Measurements from ENCODE around the gene ANKRD13D. TPM values are rescaled to one million over a fixed set of nuclear protein-coding genes. Genes with fewer than 3 reads are reported as not detected.

Gene ANKRD13D
- total and polyA plus RNA-seq, 2 of the 8 experiments (the other 6 are each of a cell fraction or from before 2014, with no cell fraction given): 24.9 to 26.5 TPM

- 0 out of 2 replicates have a peak, but pooled peaks have one; percentile 24 for TF ChIP-seq ATF3 (IDR thresholded peaks at IDR 0.05; ENCODE audit: insufficient read depth, low read depth, low read length)
- TF ChIP-seq RAD21 (IDR thresholded peaks at IDR 0.05 in 1 of 2, conservative IDR thresholded peaks at IDR 0.05 in 1 of 2; ENCODE audit: low read depth in 2 of 2, low read length in 2 of 2): peak; percentile 65 to 76
- TF ChIP-seq TCF12 (IDR thresholded peaks at IDR 0.05; ENCODE audit: low read depth, low read length): no peak
- TF ChIP-seq ASH2L (IDR thresholded peaks at IDR 0.05; ENCODE audit: low read length): no peak
- TF ChIP-seq BRCA1 (IDR thresholded peaks at IDR 0.05; ENCODE audit: low read depth, low read length): no peak
- no peak for TF ChIP-seq NANOG (IDR thresholded peaks at IDR 0.05; ENCODE audit: insufficient read depth, low read depth, low read length, poor library complexity, severe bottlenecking)
- no peak for TF ChIP-seq CEBPB (IDR thresholded peaks at IDR 0.05; ENCODE audit: low read depth, low read length)
- no peak for TF ChIP-seq MAFK (IDR thresholded peaks at IDR 0.05; ENCODE audit: low read depth, low read length)
- TF ChIP-seq RNF2 (IDR thresholded peaks at IDR 0.05; ENCODE audit: borderline replicate concordance, low read depth, low read length, missing control alignments, poor library complexity, severe bottlenecking): no peak
- no peak for TF ChIP-seq CHD2 (IDR thresholded peaks at IDR 0.05; ENCODE audit: low read length)
- TF ChIP-seq ZNF274 (IDR thresholded peaks at IDR 0.05; ENCODE audit: borderline replicate concordance, extremely low read depth, low read length): no peak
- TF ChIP-seq YY1 (IDR thresholded peaks at IDR 0.05; ENCODE audit: low read depth, low read length): peak; percentile 36; the same call in 1 of the 2 replicates
These were observed 62.3 kb downstream of the ANKRD13D start (continued) for GRCh38 chr11:67351275-67352005.

Other genes starting within 250 kb of the ANKRD13D start
- 10.5 and 12.1 TPM in 2 replicates for gene RHOD, start 232.5 kb upstream of the ANKRD13D start, total RNA-seq (2021; fragmentation: NEBNext Ultra II Directional; extraction: Animal tissue kit (Norgen Biotek cat#: 25700))
- gene RHOD, start 232.5 kb upstream of the ANKRD13D start, polyA plus RNA-seq (2011; rRNA removed): 17.6 and 23.7 TPM in 2 replicates
- 56.6 and 66.2 TPM in 2 replicates for gene KDM2A, start 170.0 kb upstream of the ANKRD13D start, total RNA-seq (2021; fragmentation: NEBNext Ultra II Directional; extraction: Animal tissue kit (Norgen Biotek cat#: 25700))
- gene KDM2A, start 170.0 kb upstream of the ANKRD13D start, polyA plus RNA-seq (2011; rRNA removed): 55.4 and 62.0 TPM in 2 replicates
- 47.3 and 51.4 TPM in 2 replicates for gene GRK2, start 22.8 kb upstream of the ANKRD13D start, total RNA-seq (2021; fragmentation: NEBNext Ultra II Directional; extraction: Animal tissue kit (Norgen Biotek cat#: 25700))
- 49.7 and 67.8 TPM in 2 replicates for gene GRK2, start 22.8 kb upstream of the ANKRD13D start, polyA plus RNA-seq (2011; rRNA removed)
- 19.8 and 23.6 TPM in 2 replicates for gene SSH3, start 14.2 kb downstream of the ANKRD13D start, total RNA-seq (2021; fragmentation: NEBNext Ultra II Directional; extraction: Animal tissue kit (Norgen Biotek cat#: 25700))
- gene SSH3, start 14.2 kb downstream of the ANKRD13D start, polyA plus RNA-seq (2011; rRNA removed): 16.9 and 23.6 TPM in 2 replicates
- 18.5 and 21.2 TPM in 2 replicates for gene POLD4, start 64.2 kb downstream of the ANKRD13D start, total RNA-seq (2021; fragmentation: NEBNext Ultra II Directional; extraction: Animal tissue kit (Norgen Biotek cat#: 25700))
- 46.7 and 72.0 TPM in 2 replicates for gene POLD4, start 64.2 kb downstream of the ANKRD13D start, polyA plus RNA-seq (2011; rRNA removed)
- gene CLCF1, start 84.3 kb downstream of the ANKRD13D start, total RNA-seq (2021; fragmentation: NEBNext Ultra II Directional; extraction: Animal tissue kit (Norgen Biotek cat#: 25700)): 0.32 and 0.57 TPM in 2 replicates
- 1.2 and 2.6 TPM in 2 replicates for gene CLCF1, start 84.3 kb downstream of the ANKRD13D start, polyA plus RNA-seq (2011; rRNA removed)
- 20.8 and 22.2 TPM in 2 replicates for gene RAD9A, start 102.7 kb downstream of the ANKRD13D start, total RNA-seq (2021; fragmentation: NEBNext Ultra II Directional; extraction: Animal tissue kit (Norgen Biotek cat#: 25700))
- gene RAD9A, start 102.7 kb downstream of the ANKRD13D start, polyA plus RNA-seq (2011; rRNA removed): 25.5 and 29.6 TPM in 2 replicates
- 198 and 210 TPM in 2 replicates for gene PPP1CA, start 112.6 kb downstream of the ANKRD13D start, total RNA-seq (2021; fragmentation: NEBNext Ultra II Directional; extraction: Animal tissue kit (Norgen Biotek cat#: 25700))
- 359 and 430 TPM in 2 replicates for gene PPP1CA, start 112.6 kb downstream of the ANKRD13D start, polyA plus RNA-seq (2011; rRNA removed)
- gene TBC1D10C, start 114.8 kb downstream of the ANKRD13D start, total RNA-seq (2021; fragmentation: NEBNext Ultra II Directional; extraction: Animal tissue kit (Norgen Biotek cat#: 25700)): 0.69 TPM in 1 of 2 replicates, not detected in the other
- gene TBC1D10C, start 114.8 kb downstream of the ANKRD13D start, polyA plus RNA-seq (2011; rRNA removed): 0.27 and 0.35 TPM in 2 replicates
- gene CARNS1, start 126.4 kb downstream of the ANKRD13D start, total RNA-seq (2021; fragmentation: NEBNext Ultra II Directional; extraction: Animal tissue kit (Norgen Biotek cat#: 25700)): 0.61 and 1.1 TPM in 2 replicates
- 0.82 and 0.96 TPM in 2 replicates for gene CARNS1, start 126.4 kb downstream of the ANKRD13D start, polyA plus RNA-seq (2011; rRNA removed)
- 41.0 and 43.9 TPM in 2 replicates for gene RPS6KB2, start 139.2 kb downstream of the ANKRD13D start, total RNA-seq (2021; fragmentation: NEBNext Ultra II Directional; extraction: Animal tissue kit (Norgen Biotek cat#: 25700))
- gene RPS6KB2, start 139.2 kb downstream of the ANKRD13D start, polyA plus RNA-seq (2011; rRNA removed): 47.1 and 58.6 TPM in 2 replicates
- 0.78 and 1.4 TPM in 2 replicates for gene PTPRCAP, start 148.4 kb downstream of the ANKRD13D start, total RNA-seq (2021; fragmentation: NEBNext Ultra II Directional; extraction: Animal tissue kit (Norgen Biotek cat#: 25700))
- 6.7 and 9.5 TPM in 2 replicates for gene PTPRCAP, start 148.4 kb downstream of the ANKRD13D start, polyA plus RNA-seq (2011; rRNA removed)
- 77.1 and 84.3 TPM in 2 replicates for gene CORO1B, start 154.2 kb downstream of the ANKRD13D start, total RNA-seq (2021; fragmentation: NEBNext Ultra II Directional; extraction: Animal tissue kit (Norgen Biotek cat#: 25700))
- gene CORO1B, start 154.2 kb downstream of the ANKRD13D start, polyA plus RNA-seq (2011; rRNA removed): 131 and 148 TPM in 2 replicates
- not detected in 2 replicates for gene GPR152, start 163.4 kb downstream of the ANKRD13D start, total RNA-seq (2021; fragmentation: NEBNext Ultra II Directional; extraction: Animal tissue kit (Norgen Biotek cat#: 25700))
- not detected in 2 replicates for gene GPR152, start 163.4 kb downstream of the ANKRD13D start, polyA plus RNA-seq (2011; rRNA removed)
- gene CABP4, start 166.1 kb downstream of the ANKRD13D start, total RNA-seq (2021; fragmentation: NEBNext Ultra II Directional; extraction: Animal tissue kit (Norgen Biotek cat#: 25700)): not detected in 2 replicates
- gene CABP4, start 166.1 kb downstream of the ANKRD13D start, polyA plus RNA-seq (2011; rRNA removed): 0.03 TPM in 1 of 2 replicates, not detected in the other
- gene TMEM134, start 179.9 kb downstream of the ANKRD13D start, total RNA-seq (2021; fragmentation: NEBNext Ultra II Directional; extraction: Animal tissue kit (Norgen Biotek cat#: 25700)): 32.4 and 33.5 TPM in 2 replicates
- 229 and 268 TPM in 2 replicates for gene TMEM134, start 179.9 kb downstream of the ANKRD13D start, polyA plus RNA-seq (2011; rRNA removed)
- gene AIP, start 193.7 kb downstream of the ANKRD13D start, total RNA-seq (2021; fragmentation: NEBNext Ultra II Directional; extraction: Animal tissue kit (Norgen Biotek cat#: 25700)): 28.8 and 29.8 TPM in 2 replicates
- 54.4 and 68.6 TPM in 2 replicates for gene AIP, start 193.7 kb downstream of the ANKRD13D start, polyA plus RNA-seq (2011; rRNA removed)
- 52.7 and 55.0 TPM in 2 replicates for gene PITPNM1, start 216.1 kb downstream of the ANKRD13D start, total RNA-seq (2021; fragmentation: NEBNext Ultra II Directional; extraction: Animal tissue kit (Norgen Biotek cat#: 25700))
- 27.2 and 45.1 TPM in 2 replicates for gene PITPNM1, start 216.1 kb downstream of the ANKRD13D start, polyA plus RNA-seq (2011; rRNA removed)
- gene CDK2AP2, start 218.9 kb downstream of the ANKRD13D start, total RNA-seq (2021; fragmentation: NEBNext Ultra II Directional; extraction: Animal tissue kit (Norgen Biotek cat#: 25700)): 47.3 and 49.6 TPM in 2 replicates
- 65.1 and 89.6 TPM in 2 replicates for gene CDK2AP2, start 218.9 kb downstream of the ANKRD13D start, polyA plus RNA-seq (2011; rRNA removed)
- gene CABP2, start 234.1 kb downstream of the ANKRD13D start, total RNA-seq (2021; fragmentation: NEBNext Ultra II Directional; extraction: Animal tissue kit (Norgen Biotek cat#: 25700)): not detected in 2 replicates
- not detected in 2 replicates for gene CABP2, start 234.1 kb downstream of the ANKRD13D start, polyA plus RNA-seq (2011; rRNA removed)